Lower leg skin (tissue), 3 donors: ENCODE data around the gene OCIAD1.
"Not testable (repeated sequence)": the region's sequence is repeated elsewhere in the genome, so short reads cannot be mapped to it uniquely, and the experiment has no call there.

Experiments used
- POLR2A ChIP-seq, 2 donors: fragments of 450-650 bp; IDR thresholded peaks; one replicate each; pipeline ENCODE4 v1.6.1; 2016 to 2017; ENCODE audit warnings: antibody characterized with exemption in 2 of 2, mild to moderate bottlenecking in 1 of 2, moderate library complexity in 1 of 2
- TF ChIP-seq, protein P1 (sequence below), 3 donors: fragments of 450-650 bp; IDR thresholded peaks; one replicate each; pipeline ENCODE4 v1.5.1; 2016; ENCODE audit warnings: antibody characterized with exemption in 3 of 3, mild to moderate bottlenecking in 3 of 3, moderate library complexity in 2 of 3

- TF ChIP-seq, protein P1, sequence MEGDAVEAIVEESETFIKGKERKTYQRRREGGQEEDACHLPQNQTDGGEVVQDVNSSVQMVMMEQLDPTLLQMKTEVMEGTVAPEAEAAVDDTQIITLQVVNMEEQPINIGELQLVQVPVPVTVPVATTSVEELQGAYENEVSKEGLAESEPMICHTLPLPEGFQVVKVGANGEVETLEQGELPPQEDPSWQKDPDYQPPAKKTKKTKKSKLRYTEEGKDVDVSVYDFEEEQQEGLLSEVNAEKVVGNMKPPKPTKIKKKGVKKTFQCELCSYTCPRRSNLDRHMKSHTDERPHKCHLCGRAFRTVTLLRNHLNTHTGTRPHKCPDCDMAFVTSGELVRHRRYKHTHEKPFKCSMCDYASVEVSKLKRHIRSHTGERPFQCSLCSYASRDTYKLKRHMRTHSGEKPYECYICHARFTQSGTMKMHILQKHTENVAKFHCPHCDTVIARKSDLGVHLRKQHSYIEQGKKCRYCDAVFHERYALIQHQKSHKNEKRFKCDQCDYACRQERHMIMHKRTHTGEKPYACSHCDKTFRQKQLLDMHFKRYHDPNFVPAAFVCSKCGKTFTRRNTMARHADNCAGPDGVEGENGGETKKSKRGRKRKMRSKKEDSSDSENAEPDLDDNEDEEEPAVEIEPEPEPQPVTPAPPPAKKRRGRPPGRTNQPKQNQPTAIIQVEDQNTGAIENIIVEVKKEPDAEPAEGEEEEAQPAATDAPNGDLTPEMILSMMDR (IDR thresholded peaks at IDR 0.05) = not testable (repeated sequence)
- TF ChIP-seq POLR2A (IDR thresholded peaks at IDR 0.05) = not testable (repeated sequence)
Observed at GRCh38 chr4:48816297-48816696, 14.6 kb upstream of the OCIAD1 start.
